GM18519 (cell line): Measurements from ENCODE around the gene ADARB2.

Experiments used
- ATAC-seq: cut with Tn5 transposase; IDR thresholded peaks from one replicate; pipeline ENCODE4 v1.9.1; 2021; ENCODE audit warnings: mild to moderate bottlenecking, moderate library complexity; ENCODE audit not compliant: unreplicated experiment, low FRiP score

Gene ADARB2

DNA sequence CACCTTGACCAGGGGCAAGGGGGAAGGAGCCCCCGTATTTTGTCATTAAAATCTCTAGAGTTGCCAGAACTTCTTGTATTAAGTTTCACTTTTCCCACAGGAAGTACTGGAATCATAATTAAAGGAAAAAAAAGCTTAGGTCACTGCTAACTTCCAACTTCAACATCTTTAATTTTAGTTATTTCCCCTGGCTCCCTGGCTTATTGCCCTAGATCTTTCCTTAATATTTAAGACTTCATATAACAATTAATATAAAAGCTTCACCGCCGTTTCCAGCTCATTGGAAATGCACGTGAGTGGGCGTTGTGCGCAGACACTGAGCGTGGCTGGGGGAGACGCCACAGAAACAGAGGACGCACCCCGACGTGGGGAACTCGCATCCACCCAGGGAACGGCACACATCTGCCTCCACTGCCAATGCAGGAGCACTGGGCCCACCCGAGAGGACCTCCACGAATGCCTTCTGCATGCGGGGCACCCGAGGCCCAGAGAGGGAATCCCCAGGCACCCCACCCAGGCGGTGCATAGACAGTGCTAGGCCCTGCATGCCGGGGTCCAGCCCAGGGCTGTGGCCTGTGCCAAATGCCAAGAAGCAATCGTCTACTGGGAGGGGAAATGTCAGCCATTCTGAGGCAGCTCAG lies 72.2 kb downstream of the ADARB2 start:
- no peak for ATAC-seq

GRCh38 chr10:1664333-1664964 lies 72.9 kb downstream of the ADARB2 start:
- ATAC-seq, result no peak

DNA sequence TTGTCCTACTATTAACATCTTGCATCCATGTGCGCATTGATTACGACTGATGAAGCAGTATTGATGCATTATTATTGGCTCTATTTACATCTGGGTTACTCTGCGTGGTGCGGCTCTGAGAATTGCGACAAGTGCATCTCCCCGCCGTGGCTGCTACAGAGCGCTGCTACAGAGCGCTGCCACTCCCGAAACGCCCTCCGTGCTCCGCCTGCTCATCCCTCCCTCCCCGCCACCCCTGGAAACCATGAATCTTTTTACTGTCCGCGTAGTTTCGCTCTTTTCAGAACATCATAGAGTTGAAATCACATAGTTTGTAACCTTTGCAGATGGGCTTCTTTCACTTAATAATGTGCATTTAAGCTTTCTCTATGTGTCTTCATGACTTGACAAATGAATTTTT lies 74.1 kb downstream of the ADARB2 start:
- no peak for ATAC-seq

DNA sequence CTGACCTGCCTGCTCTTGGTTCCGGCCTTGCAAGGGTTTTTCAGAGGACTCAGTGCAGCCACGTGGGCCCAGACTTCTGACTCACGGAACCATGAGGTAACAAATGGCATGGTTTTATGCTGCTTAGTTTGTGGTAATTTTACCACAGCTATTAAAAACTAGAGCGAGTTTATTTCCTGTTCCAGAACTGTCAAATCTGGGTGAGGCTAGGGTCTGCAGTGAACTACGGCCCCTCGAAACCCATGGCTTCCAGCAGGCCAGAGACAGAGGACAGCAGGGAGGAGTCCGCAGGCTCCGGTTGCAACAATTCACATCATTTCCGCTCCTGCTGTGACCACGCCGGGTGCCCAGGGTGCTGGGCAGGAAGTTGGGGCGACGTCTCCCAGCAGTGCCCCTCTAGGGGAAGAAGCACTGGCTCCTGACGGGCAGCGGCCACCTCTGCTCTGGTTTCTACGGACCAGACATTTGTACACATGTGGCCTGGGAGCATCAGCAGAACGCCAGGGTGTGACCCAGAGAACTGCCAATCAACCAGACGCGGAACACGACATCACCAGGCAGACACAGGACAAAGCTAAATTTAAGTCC lies 74.8 kb downstream of the ADARB2 start:
- ATAC-seq, result no peak

- ATAC-seq, result peak; percentile 76
Observed at GRCh38 chr10:1661859-1662437, 75.4 kb downstream of the ADARB2 start.

DNA sequence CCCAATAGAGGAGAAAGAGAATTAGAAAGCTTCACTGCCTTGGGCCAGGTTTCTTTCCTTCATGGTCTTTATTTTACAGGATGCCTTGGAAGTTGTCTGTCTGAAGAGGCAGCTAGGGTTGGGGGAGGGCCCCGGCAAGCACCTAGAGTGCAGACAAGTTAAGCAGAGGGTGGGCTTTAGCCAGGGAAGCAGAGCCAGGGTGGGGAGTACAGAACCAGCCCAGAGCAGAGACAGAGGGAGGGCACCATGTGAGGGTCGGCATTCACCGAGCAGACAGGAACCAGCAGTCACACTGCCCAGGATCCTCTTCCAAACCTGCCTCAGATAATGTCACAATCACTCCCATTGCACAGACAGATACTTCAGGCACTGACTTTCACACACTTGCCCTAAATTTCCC lies 75.9 kb downstream of the ADARB2 start:
- no peak for ATAC-seq

DNA sequence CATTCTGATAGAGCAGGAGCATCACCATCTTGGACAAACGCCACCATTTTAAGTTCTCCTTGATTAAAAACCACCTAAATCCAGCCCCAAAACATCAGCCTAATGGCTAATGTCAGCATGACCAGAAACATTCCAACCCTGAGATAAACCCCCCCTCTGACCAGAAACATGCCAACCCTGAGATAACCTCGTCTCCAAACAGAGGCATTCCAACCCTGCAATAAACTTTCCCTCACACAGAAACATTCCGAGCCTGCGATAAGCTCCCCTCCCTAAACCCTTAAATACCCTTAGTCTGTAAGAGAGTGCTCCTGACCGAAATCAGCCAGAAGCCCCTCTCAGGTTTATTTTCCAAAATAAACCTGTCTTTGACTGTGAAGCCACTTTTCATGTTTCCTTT lies 76.5 kb downstream of the ADARB2 start:
- no peak for ATAC-seq

DNA sequence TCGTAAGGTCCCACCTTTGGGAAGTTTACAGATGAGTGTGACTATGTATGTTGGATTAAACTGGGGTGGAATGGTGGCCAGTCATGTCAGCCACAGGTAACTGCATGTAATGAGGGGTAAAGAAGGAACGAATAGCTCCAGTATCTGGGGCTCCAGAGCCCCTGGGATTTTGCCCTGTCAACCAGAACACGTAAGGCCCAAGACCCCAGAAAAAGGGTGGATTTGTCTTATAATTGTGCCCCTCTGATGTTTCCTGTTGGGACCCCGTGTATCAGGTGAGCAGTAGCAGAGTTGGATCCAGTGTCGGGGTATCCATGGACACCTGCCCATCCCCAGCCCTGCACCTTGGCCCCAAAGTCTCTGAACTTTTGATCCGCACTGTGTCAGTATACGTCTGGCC lies 76.9 kb downstream of the ADARB2 start:
- ATAC-seq, result no peak

DNA sequence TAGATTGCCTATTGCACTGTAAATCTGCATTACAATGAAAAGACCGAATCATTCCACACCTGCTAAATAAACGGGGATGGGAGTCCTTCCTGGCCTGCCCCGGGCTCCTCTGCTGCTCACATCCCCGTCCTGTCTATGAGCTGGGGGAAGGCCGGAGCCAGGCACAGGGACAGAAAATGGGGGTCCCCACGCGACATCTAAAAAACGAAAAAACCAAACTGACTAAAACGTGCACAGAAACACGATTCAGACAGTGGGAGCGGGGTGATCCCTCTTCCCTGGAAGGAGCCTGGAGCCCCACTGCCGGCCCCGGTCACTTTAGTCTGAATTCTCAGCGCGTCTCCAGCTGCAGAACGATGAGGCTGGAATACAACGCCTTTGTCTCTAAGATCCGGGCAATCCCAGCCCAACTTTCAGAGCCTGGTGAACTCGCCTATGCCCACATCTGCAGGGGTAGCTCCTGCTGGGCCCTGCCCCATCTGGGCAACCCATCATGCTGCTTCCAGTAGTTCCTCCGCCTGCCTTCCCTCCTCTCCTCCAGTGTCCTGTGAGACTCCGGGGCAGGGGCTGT lies 78.0 kb downstream of the ADARB2 start:
- no peak for ATAC-seq

DNA sequence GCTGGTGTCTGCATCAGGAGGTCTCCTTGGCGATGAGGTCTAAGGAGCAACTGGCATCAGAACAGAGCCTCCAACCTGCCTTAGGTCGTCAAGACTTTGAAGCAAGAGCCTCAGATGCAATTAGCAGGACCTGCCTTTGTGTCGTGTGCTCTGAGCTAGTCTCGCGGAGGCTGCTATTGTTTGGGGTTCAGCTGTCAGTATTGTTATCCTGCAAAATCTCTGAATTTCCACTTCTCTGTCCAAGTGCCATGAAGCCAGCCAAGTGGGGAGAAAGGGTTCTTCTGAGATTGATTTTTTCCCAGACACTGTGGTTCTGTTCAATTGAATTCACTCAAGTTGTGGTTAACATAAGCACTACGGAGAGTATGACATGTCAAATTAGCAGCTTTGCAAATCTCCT lies 78.7 kb downstream of the ADARB2 start:
- no peak for ATAC-seq

- ATAC-seq, result no peak
Observed at GRCh38 chr10:1657479-1657878, 79.8 kb downstream of the ADARB2 start.

DNA sequence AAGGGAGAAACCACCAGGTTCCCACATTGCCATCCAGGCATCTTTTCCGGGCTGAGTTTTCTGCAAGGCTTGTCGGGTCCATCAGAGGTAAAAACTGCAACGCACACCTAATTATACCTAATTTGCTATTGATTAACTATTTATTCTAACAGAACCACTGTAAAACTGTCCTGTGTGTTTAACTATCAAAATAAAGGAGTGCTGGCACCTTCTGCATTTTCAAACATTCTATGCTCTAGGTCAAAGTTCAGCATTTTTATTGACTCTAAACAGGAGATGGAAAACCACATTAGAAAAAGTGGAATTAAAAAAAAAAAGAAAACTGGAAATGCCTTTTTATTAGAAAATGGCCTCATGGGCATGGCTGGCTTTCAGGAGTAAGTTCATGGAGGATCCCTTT lies 82.0 kb downstream of the ADARB2 start:
- no peak for ATAC-seq

DNA sequence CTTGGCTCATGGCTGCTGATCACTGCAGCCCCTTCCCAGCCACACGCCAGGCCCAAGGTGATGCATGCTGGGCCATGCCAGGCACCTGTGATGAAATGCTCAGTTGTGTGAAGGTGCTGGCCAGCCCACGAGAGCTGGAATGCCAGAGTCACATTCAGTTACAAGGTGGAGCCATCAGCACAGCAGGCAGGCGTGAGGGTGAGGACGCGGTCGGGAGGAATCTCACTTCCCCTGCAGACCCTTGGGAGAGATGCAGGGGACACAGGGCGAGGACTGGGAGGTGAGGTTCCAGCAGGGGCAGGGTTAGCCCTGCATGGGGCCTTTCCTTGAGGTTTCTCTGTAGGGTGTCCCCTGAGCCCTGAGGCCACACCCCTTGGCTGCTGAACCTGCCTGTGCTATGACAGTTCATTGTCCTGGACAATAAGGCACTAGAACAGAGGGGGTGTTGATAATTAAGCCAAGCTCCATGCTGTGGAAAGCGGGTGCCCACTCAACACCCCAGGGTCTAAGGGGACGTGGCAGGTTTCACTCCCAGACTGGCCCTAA lies 82.4 kb downstream of the ADARB2 start:
- no peak for ATAC-seq

DNA sequence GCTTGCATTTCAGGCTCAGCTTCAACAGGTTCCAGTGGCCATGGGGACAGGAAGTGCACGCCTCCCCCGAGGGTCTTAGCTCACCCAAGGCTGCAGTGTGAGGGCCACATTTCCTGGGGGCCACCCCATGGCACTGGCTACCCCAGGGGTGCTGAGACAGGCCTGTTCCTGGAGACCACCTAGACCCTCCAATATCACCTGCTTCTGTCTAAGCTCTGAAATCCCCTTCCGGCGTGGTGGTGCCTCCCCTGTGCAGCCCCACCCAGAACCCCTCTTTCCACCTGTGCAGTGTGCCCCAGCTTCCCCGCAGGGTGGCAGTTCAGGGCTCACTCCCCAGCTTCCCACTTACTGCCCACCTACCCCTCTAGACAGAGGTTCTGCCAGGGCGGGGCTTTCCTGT lies 83.1 kb downstream of the ADARB2 start:
- no peak for ATAC-seq

DNA sequence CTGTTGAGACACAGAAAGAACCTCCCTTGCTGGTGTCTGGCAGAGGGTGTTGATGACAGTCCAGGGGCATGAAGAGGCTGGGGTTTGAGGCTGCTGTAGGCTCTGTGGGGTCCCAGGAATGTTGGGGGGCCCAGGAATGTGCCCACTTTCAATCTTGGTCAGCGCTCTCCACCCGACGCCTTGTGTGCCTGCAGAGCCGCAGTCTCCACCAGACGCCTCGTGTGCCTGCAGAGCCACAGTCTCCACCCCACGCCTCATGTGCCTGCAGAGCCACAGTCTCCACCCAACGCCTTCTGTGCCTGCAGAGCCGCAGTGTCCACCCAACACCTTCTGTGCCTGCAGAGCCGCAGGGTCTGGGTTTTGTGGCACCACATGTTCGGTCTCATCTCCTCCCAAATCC lies 84.0 kb downstream of the ADARB2 start:
- ATAC-seq, result no peak

- ATAC-seq, result no peak
Observed at GRCh38 chr10:1652151-1652550, 85.2 kb downstream of the ADARB2 start.

GRCh38 chr10:1651270-1651966 lies 85.9 kb downstream of the ADARB2 start:
- ATAC-seq, result no peak

- no peak for ATAC-seq
Observed at GRCh38 chr10:1650542-1651269, 86.6 kb downstream of the ADARB2 start.

GRCh38 chr10:1648648-1649047 lies 88.7 kb downstream of the ADARB2 start:
- ATAC-seq, result no peak

- ATAC-seq, result no peak
Observed at GRCh38 chr10:1646332-1646731, 91.0 kb downstream of the ADARB2 start.
